SK-N-SH (cell line): ENCODE measurements around the gene PTDSS2. TPM values are rescaled to one million over a fixed set of nuclear protein-coding genes. Genes with fewer than 3 reads are reported as not detected.
A peak's percentile ranks its signal among the peaks of the same experiment; 100 is the strongest.

Source experiments
- CTCF ChIA-PET: fragments of 300-600, 350-600 bp; formaldehyde crosslinking; extraction: SDS; loops from one replicate; lab custom pipeline; 2021; lab: Yijun Ruan, JAX
- POLR2A ChIA-PET: fragments of 350-600 bp; sonication (Branson Sonifier 250); formaldehyde crosslinking; extraction: SDS; loops from one replicate; lab custom pipeline; 2020; ENCODE audit warnings: antibody characterized with exemption, inconsistent platforms; lab: Yijun Ruan, JAX
- DNase-seq: peaks from one replicate; pipeline ENCODE4 v3.0.0; 2012
- H2AFZ ChIP-seq: fragments of 200-600 bp; sonication (generic); 2 replicates; pipeline ENCODE4 v1.8.1; 2016; ENCODE audit warnings: antibody characterized with exemption, mild to moderate bottlenecking, low read depth
- H3F3A ChIP-seq: fragments of 200-600 bp; sonication (generic); replicated peaks from 2 replicates; pipeline ENCODE3; 2016; ENCODE audit warnings: antibody characterized with exemption, mild to moderate bottlenecking; ENCODE audit not compliant: insufficient read depth
- H3K27ac ChIP-seq, 2 experiments: fragments of 200-500 bp in 1 of 2; fragments of 200-600 bp in 1 of 2; sonication (Bioruptor generic) in 1 of 2; sonication (generic), shearing (Covaris generic) in 1 of 2; 2 replicates each; pipeline versions ENCODE4 v1.5.1 to v1.6.1; 2014 to 2016; ENCODE audit warnings: low read depth in 2 of 2, inconsistent platforms in 1 of 2, low read length in 1 of 2, mild to moderate bottlenecking in 1 of 2, mixed read lengths in 1 of 2
- H3K27me3 ChIP-seq: fragments of 200-600 bp; sonication (generic), shearing (Covaris generic); 2 replicates; pipeline ENCODE4 v1.6.1; 2016; ENCODE audit warnings: mixed run types; ENCODE audit not compliant: insufficient read depth
- H3K36me3 ChIP-seq, 2 experiments: fragments of 200-500 bp in 1 of 2; fragments of 200-600 bp in 1 of 2; sonication (Bioruptor generic) in 1 of 2; sonication (generic) in 1 of 2; replicated peaks in 1 of 2; 2 replicates each; pipeline versions ENCODE3 to v1.5.1; 2014 to 2016; ENCODE audit warnings: low read length in 1 of 2, mild to moderate bottlenecking in 1 of 2; ENCODE audit not compliant: insufficient read depth in 2 of 2, control insufficient read depth in 1 of 2
- H3K4me1 ChIP-seq, 2 experiments: fragments of 200-500 bp in 1 of 2; fragments of 200-600 bp in 1 of 2; sonication (Bioruptor generic) in 1 of 2; sonication (generic), shearing (Covaris generic) in 1 of 2; 2 replicates each; pipeline versions ENCODE4 v1.5.1 to v1.6.1; 2014 to 2016; ENCODE audit warnings: low read depth in 1 of 2, low read length in 1 of 2, mixed run types in 1 of 2; ENCODE audit not compliant: insufficient read depth in 2 of 2, control insufficient read depth in 1 of 2
- H3K4me2 ChIP-seq: fragments of 200-600 bp; sonication (generic), shearing (Covaris generic); 2 replicates; pipeline ENCODE4 v1.6.1; 2017; ENCODE audit warnings: mixed run types
- H3K4me3 ChIP-seq, 2 experiments: fragments of 200-500 bp in 1 of 2; fragments of 200-600 bp in 1 of 2; sonication (Bioruptor generic) in 1 of 2; sonication (generic), shearing (Covaris generic) in 1 of 2; 2 replicates each; pipeline versions ENCODE4 v1.5.1 to v1.8.1; 2014 to 2016; ENCODE audit warnings: low read depth in 2 of 2, inconsistent platforms in 1 of 2, low read length in 1 of 2, mild to moderate bottlenecking in 1 of 2, mixed read lengths in 1 of 2, moderate library complexity in 1 of 2
- H3K79me2 ChIP-seq: fragments of 200-600 bp; sonication (generic); 2 replicates; pipeline ENCODE4 v1.8.1; 2017; ENCODE audit warnings: mild to moderate bottlenecking; ENCODE audit not compliant: insufficient read depth
- H3K9ac ChIP-seq: fragments of 200-600 bp; sonication (generic); 2 replicates; pipeline ENCODE4 v1.6.1; 2017; ENCODE audit warnings: mixed run types
- H3K9me2 ChIP-seq: fragments of 200-600 bp; sonication (generic); 2 replicates; pipeline ENCODE4 v1.6.1; 2017; ENCODE audit warnings: mixed run types
- H3K9me3 ChIP-seq: fragments of 200-600 bp; sonication (generic); 2 replicates; pipeline ENCODE4 v1.6.1; 2017; ENCODE audit warnings: mixed run types, mild to moderate bottlenecking, moderate library complexity
- H4K20me1 ChIP-seq: fragments of 200-600 bp; sonication (generic); 2 replicates; pipeline ENCODE4 v1.6.1; 2017; ENCODE audit warnings: mild to moderate bottlenecking, mixed run types; ENCODE audit not compliant: insufficient read depth
- ELF1 ChIP-seq: IDR thresholded peaks from 2 replicates; pipeline ENCODE4 v1.4.0; 2012
- FOSL2 ChIP-seq: IDR thresholded peaks from 2 replicates; pipeline ENCODE4 v1.4.0; 2012; ENCODE audit warnings: low read depth, mild to moderate bottlenecking, moderate library complexity, borderline replicate concordance
- FOXM1 ChIP-seq: IDR thresholded peaks from 2 replicates; pipeline ENCODE4 v1.4.0; 2012; ENCODE audit warnings: low read depth, mild to moderate bottlenecking
- IRF3 ChIP-seq: fragments of 150-350 bp; IDR thresholded peaks from 2 replicates; pipeline ENCODE4 v1.6.1; 2016; ENCODE audit warnings: mild to moderate bottlenecking, low read depth, low read length
- JUND ChIP-seq: IDR thresholded peaks from 2 replicates; pipeline ENCODE4 v1.4.0; 2012
- MAX ChIP-seq: IDR thresholded peaks from 2 replicates; pipeline ENCODE4 v1.4.0; 2012; ENCODE audit warnings: low read depth
- NFIC ChIP-seq: IDR thresholded peaks from 2 replicates; pipeline ENCODE4 v1.4.0; 2012; ENCODE audit warnings: borderline replicate concordance
- POLR2AphosphoS5 ChIP-seq: IDR thresholded peaks from 2 replicates; pipeline ENCODE4 v1.6.1; 2012; ENCODE audit warnings: low read depth, low read length
- REST ChIP-seq: IDR thresholded peaks from 2 replicates; pipeline ENCODE4 v1.6.1; 2012; ENCODE audit warnings: mild to moderate bottlenecking, low read depth, low read length, moderate library complexity
- RFX5 ChIP-seq: IDR thresholded peaks from 2 replicates; pipeline ENCODE4 v1.6.1; 2012; ENCODE audit warnings: mild to moderate bottlenecking, improper control_type of control experiment, low read length
- SMC3 ChIP-seq: IDR thresholded peaks from 2 replicates; pipeline ENCODE4 v1.6.1; 2012; ENCODE audit warnings: low read depth, low read length, improper control_type of control experiment
- TAF1 ChIP-seq: IDR thresholded peaks from 2 replicates; pipeline ENCODE4 v1.6.1; 2012; ENCODE audit warnings: low read depth, mild to moderate bottlenecking, low read length, moderate library complexity, borderline replicate concordance
- TCF12 ChIP-seq: IDR thresholded peaks from 2 replicates; pipeline ENCODE4 v1.4.0; 2012
- USF1 ChIP-seq: IDR thresholded peaks from 2 replicates; pipeline ENCODE4 v1.4.0; 2012; ENCODE audit warnings: low read depth, borderline replicate concordance
- YY1 ChIP-seq: IDR thresholded peaks from 2 replicates; pipeline ENCODE4 v1.4.0; 2012; ENCODE audit warnings: low read depth, mild to moderate bottlenecking
- ZBTB33 ChIP-seq: IDR thresholded peaks from 2 replicates; pipeline ENCODE4 v1.4.0; 2012; ENCODE audit warnings: low read depth, borderline replicate concordance
- WGBS: methylation state at CpG from one replicate; pipeline ENCODE4 v1.1.6; 2017; ENCODE audit warnings: low lambda C conversion rate; 5-methylcytosine and 5-hydroxymethylcytosine counted together
- polyA plus RNA-seq, 3 experiments: library from polyadenylated mRNA; depleted of rRNA; stranded (reverse); fragments of >200 nt; gene quantifications; 2 replicates each; pipeline ENCODE4 v1.2.3, GENCODE V29; 2012

The PTDSS2 gene
- polyA plus RNA-seq, 1 of the 3 experiments (the other 2 are of a cell fraction): 28.6 TPM

- no peak overlapping the region for H3K9ac ChIP-seq
- H3K4me1 ChIP-seq: no peaks in the 10 kb centered on the region
- H3K27me3 ChIP-seq: no peaks in the 10 kb centered on the region
- no peaks in the 10 kb centered on the region for H3K9me3 ChIP-seq
- H3K79me2 ChIP-seq: no peaks in the 10 kb centered on the region; the same call in 1 of the 2 replicates
- no peaks in the 10 kb centered on the region for H3F3A ChIP-seq
- no peaks in the 10 kb centered on the region for H3K9me2 ChIP-seq
- WGBS: 93% methylated on average over 7 of the region's 19 CpGs
- peak; percentile 28 for DNase-seq
- peaks cover 0 to 23% of the 10 kb centered on the region in 2 experiments for H3K36me3 ChIP-seq
- POLR2A ChIA-PET: no interaction called here
- TF ChIP-seq SMC3 (no peak), FOXM1 (no peak), REST (no peak), NFIC (no peak), FOSL2 (no peak), ELF1 (no peak), ZBTB33 (no peak), POLR2AphosphoS5 (no peak), RFX5 (no peak), MAX (no peak), JUND (no peak), TCF12 (no peak), IRF3 (no peak), TAF1 (no peak), YY1 (no peak), USF1 (no peak)
- TF ChIP-seq, all 33 proteins: peak for 0
- CTCF ChIA-PET: no interaction called here
- Histone ChIP-seq H3K4me2 (no peak overlapping the region), H4K20me1 (no peaks in the 10 kb centered on the region), H3K27ac (no peak overlapping the region), H3K4me3 (no peak overlapping the region), H2AFZ (no peak overlapping the region)
Measured at GRCh38 chr11:488579-488978, 38.5 kb downstream of the PTDSS2 start.
